Endothelial cell of umbilical vein (primary cell): ENCODE data around the gene OR1I1.

Experiments
- CTCF ChIP-seq, 2 donors: IDR thresholded peaks; 1 replicate in 1 of 2; 2 replicates in 1 of 2; pipeline ENCODE4 v1.5.1; 2011; ENCODE audit warnings: low read length in 2 of 2, mild to moderate bottlenecking in 2 of 2, moderate library complexity in 2 of 2, control low read depth in 1 of 2, inconsistent platforms in 1 of 2, low read depth in 1 of 2; ENCODE audit not compliant: insufficient read depth in 1 of 2; ENCODE audit errors: extremely low read depth in 1 of 2
- EZH2 ChIP-seq: IDR thresholded peaks from 2 replicates; pipeline ENCODE4 v1.6.1; 2012; ENCODE audit warnings: borderline replicate concordance, low read depth, mild to moderate bottlenecking, moderate library complexity, low read length, inconsistent platforms; ENCODE audit not compliant: severe bottlenecking
- MYC ChIP-seq: IDR thresholded peaks from one replicate; pipeline ENCODE4 v1.6.1; 2011; ENCODE audit warnings: mild to moderate bottlenecking, low read depth, low read length

- no peak for TF ChIP-seq CTCF (IDR thresholded peaks at IDR 0.05; ENCODE audit: extremely low read depth in 1 of 2, insufficient read depth in 1 of 2, low read depth in 1 of 2, low read length in 2 of 2)
- no peak for TF ChIP-seq EZH2
- TF ChIP-seq MYC, result no peak
Measured at GRCh38 chr19:15123031-15123890, 41.2 kb downstream of the OR1I1 start.
